HG03066 (cell line): ENCODE measurements around the gene EIF4E.

Experiments used
- ATAC-seq: cut with Tn5 transposase; IDR thresholded peaks from one replicate; pipeline ENCODE4 v1.9.1; 2021; ENCODE audit warnings: low read depth; ENCODE audit not compliant: unreplicated experiment

The EIF4E gene

GRCh38 chr4:98928505-98929340 is at the start of gene EIF4E:
Gene EIF4E, minus strand, starts transcription at chr4:98929133. Its CDS starts 21 bp downstream, at chr4:98929112.
- peak; percentile 65 for ATAC-seq

- ATAC-seq: no peak
Measured at GRCh38 chr4:98977557-98977956, 48.6 kb upstream of the EIF4E start.

- ATAC-seq: no peak
Measured at GRCh38 chr4:98976716-98977115, 47.8 kb upstream of the EIF4E start.

GRCh38 chr4:98969878-98970785 is 41.2 kb upstream of the EIF4E start:
- ATAC-seq: no peak

- no peak for ATAC-seq
Measured at GRCh38 chr4:98967786-98968329, 38.9 kb upstream of the EIF4E start.

- ATAC-seq: no peak
Measured at GRCh38 chr4:98966926-98967325, 38.0 kb upstream of the EIF4E start.

GRCh38 chr4:98963538-98964433 is 34.9 kb upstream of the EIF4E start:
- no peak for ATAC-seq

- ATAC-seq: no peak
Measured at GRCh38 chr4:98961770-98962169, 32.8 kb upstream of the EIF4E start.

GRCh38 chr4:98959411-98959810 is 30.5 kb upstream of the EIF4E start:
- no peak for ATAC-seq

- no peak for ATAC-seq
Measured at GRCh38 chr4:98958065-98958464, 29.1 kb upstream of the EIF4E start.

GRCh38 chr4:98955229-98955628 is 26.3 kb upstream of the EIF4E start:
- ATAC-seq: no peak

GRCh38 chr4:98951710-98952109 is 22.8 kb upstream of the EIF4E start:
- ATAC-seq: no peak

- no peak for ATAC-seq
Measured at GRCh38 chr4:98950925-98951324, 22.0 kb upstream of the EIF4E start.

GRCh38 chr4:98946359-98946758 is 17.4 kb upstream of the EIF4E start:
- no peak for ATAC-seq

GRCh38 chr4:98945297-98945850 is 16.4 kb upstream of the EIF4E start:
- peak; percentile 89 for ATAC-seq

- ATAC-seq: peak; percentile 53
Measured at GRCh38 chr4:98939892-98940298, 11.0 kb upstream of the EIF4E start.

- peak; percentile 49 for ATAC-seq
Measured at GRCh38 chr4:98939438-98939837, 10.5 kb upstream of the EIF4E start.

- ATAC-seq: no peak
Measured at GRCh38 chr4:98937986-98938720, 9.2 kb upstream of the EIF4E start.

- no peak for ATAC-seq
Measured at GRCh38 chr4:98935633-98936032, 6.7 kb upstream of the EIF4E start.
